ENCODE data around the gene RFC2.

DNA sequence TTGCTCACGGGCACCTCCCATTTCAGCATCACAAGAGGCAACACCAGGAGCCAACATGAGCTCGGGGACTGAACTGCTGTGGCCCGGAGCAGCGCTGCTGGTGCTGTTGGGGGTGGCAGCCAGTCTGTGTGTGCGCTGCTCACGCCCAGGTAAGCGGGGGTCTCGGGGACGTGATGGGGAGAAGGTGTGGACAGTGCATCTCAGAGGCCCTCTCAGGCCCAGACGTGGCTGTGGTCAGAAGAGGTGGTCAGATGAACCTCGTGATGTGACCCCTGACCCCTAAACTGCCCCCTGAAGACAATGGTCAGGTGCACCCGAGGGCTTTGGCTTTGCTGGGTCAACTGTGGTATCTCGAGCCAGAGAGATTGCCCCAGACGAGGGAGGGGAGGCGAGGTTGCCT is 38.3 kb downstream of the RFC2 start:
- TF ChIP-seq, protein P1, sequence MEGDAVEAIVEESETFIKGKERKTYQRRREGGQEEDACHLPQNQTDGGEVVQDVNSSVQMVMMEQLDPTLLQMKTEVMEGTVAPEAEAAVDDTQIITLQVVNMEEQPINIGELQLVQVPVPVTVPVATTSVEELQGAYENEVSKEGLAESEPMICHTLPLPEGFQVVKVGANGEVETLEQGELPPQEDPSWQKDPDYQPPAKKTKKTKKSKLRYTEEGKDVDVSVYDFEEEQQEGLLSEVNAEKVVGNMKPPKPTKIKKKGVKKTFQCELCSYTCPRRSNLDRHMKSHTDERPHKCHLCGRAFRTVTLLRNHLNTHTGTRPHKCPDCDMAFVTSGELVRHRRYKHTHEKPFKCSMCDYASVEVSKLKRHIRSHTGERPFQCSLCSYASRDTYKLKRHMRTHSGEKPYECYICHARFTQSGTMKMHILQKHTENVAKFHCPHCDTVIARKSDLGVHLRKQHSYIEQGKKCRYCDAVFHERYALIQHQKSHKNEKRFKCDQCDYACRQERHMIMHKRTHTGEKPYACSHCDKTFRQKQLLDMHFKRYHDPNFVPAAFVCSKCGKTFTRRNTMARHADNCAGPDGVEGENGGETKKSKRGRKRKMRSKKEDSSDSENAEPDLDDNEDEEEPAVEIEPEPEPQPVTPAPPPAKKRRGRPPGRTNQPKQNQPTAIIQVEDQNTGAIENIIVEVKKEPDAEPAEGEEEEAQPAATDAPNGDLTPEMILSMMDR (IDR thresholded peaks at IDR 0.05): no peak
- TF ChIP-seq POLR2A (IDR thresholded peaks at IDR 0.05): no peak
